Hepatocyte (in vitro differentiated cells): ENCODE measurements around the gene CEP135. TPM values are rescaled to one million over a fixed set of nuclear protein-coding genes. Genes with fewer than 3 reads are reported as not detected.

Experiments
- DNase-seq: peaks from one replicate; pipeline ENCODE4 v3.0.0-alpha.2; 2016; ENCODE audit warnings: low spot score
- H2AFZ ChIP-seq: fragments of 200-600 bp; sonication (generic); 2 replicates; pipeline ENCODE4 v1.6.0; 2016; ENCODE audit warnings: antibody characterized with exemption, mild to moderate bottlenecking
- H3K27ac ChIP-seq: fragments of 200-600 bp; sonication (generic); 2 replicates; pipeline ENCODE4 v1.5.1; 2016; ENCODE audit warnings: mild to moderate bottlenecking
- H3K27me3 ChIP-seq: fragments of 200-600 bp; sonication (generic); 2 replicates; pipeline ENCODE4 v1.6.1; 2016
- H3K36me3 ChIP-seq: fragments of 200-600 bp; sonication (generic); replicated peaks from 2 replicates; pipeline ENCODE4 v1.5.1; 2016; ENCODE audit warnings: low read depth; ENCODE audit not compliant: insufficient read depth
- H3K4me1 ChIP-seq: fragments of 200-600 bp; sonication (generic); 2 replicates; pipeline ENCODE4 v1.5.1; 2016; ENCODE audit warnings: mild to moderate bottlenecking, moderate library complexity; ENCODE audit not compliant: insufficient read depth
- H3K4me2 ChIP-seq: fragments of 200-600 bp; sonication (generic); 2 replicates; pipeline ENCODE4 v1.6.0; 2016
- H3K4me3 ChIP-seq: fragments of 200-600 bp; sonication (generic); 2 replicates; pipeline ENCODE4 v1.5.1; 2016; ENCODE audit warnings: mild to moderate bottlenecking
- H3K79me2 ChIP-seq: fragments of 200-600 bp; sonication (generic); 2 replicates; pipeline ENCODE4 v1.6.0; 2017; ENCODE audit warnings: mild to moderate bottlenecking
- H3K9me2 ChIP-seq: fragments of 200-600 bp; sonication (generic); replicated peaks from 2 replicates; pipeline ENCODE4 v1.6.0; 2017; ENCODE audit warnings: mild to moderate bottlenecking; ENCODE audit not compliant: insufficient read depth
- H3K9me3 ChIP-seq: fragments of 200-600 bp; sonication (generic); 2 replicates; pipeline ENCODE4 v1.5.1; 2016; ENCODE audit warnings: low read depth, mild to moderate bottlenecking
- H4K20me1 ChIP-seq: fragments of 200-600 bp; sonication (generic); 2 replicates; pipeline ENCODE4 v1.6.0; 2016; ENCODE audit warnings: mild to moderate bottlenecking; ENCODE audit not compliant: insufficient read depth, poor library complexity, severe bottlenecking
- CTCF ChIP-seq: fragments of 200-600 bp; sonication (generic); IDR thresholded peaks from 2 replicates; pipeline ENCODE4 v1.5.1; 2016; ENCODE audit warnings: antibody characterized with exemption, mild to moderate bottlenecking; ENCODE audit not compliant: poor library complexity
- EZH2 ChIP-seq: fragments of 200-600 bp; sonication (generic); IDR thresholded peaks from 2 replicates; pipeline ENCODE4 v1.6.1; 2016; ENCODE audit warnings: antibody characterized with exemption, mild to moderate bottlenecking, borderline replicate concordance
- EZH2phosphoT487 ChIP-seq: fragments of 200-600 bp; sonication (generic); IDR thresholded peaks from one replicate; pipeline ENCODE4 v1.6.1; 2018; ENCODE audit warnings: antibody characterized with exemption, mild to moderate bottlenecking, low read depth, moderate library complexity; ENCODE audit not compliant: unreplicated experiment, severe bottlenecking
- WGBS: methylation state at CpG from one replicate; pipeline ENCODE4 v1.1.6; 2016; ENCODE audit warnings: low lambda C conversion rate; ENCODE audit errors: missing lambda C conversion rate; 5-methylcytosine and 5-hydroxymethylcytosine counted together
- polyA plus RNA-seq: library from polyadenylated mRNA; unstranded; fragments of >200 nt; fragmentation: Nextera tagmentation; extraction: Ambion mirVana; gene quantifications from 2 replicates; pipeline ENCODE4 v1.2.1, GENCODE V29; 2016
- total RNA-seq: library from RNA; depleted of rRNA; stranded (reverse); fragments of >200 nt; gene quantifications from 2 replicates; pipeline ENCODE4 v1.2.3, GENCODE V29; 2014

CEP135 gene
- total and polyA plus RNA-seq, 2 experiments from 2014 or later, result 3.1 to 7.7 TPM

GRCh38 chr4:55982976-55983375, 34.2 kb downstream of the CEP135 start:
- no peaks in the 10 kb centered on the region for H4K20me1 ChIP-seq
- no peak overlapping the region for H3K4me2 ChIP-seq
- no peaks in the 10 kb centered on the region for H3K27me3 ChIP-seq
- H3K79me2 ChIP-seq, result no peaks in the 10 kb centered on the region
- H3K4me3 ChIP-seq, result no peak overlapping the region
- TF ChIP-seq CTCF (no peak), EZH2 (no peak), EZH2phosphoT487 (no peak)
- no peaks in the 10 kb centered on the region for H3K9me3 ChIP-seq
- no peak for DNase-seq
- H3K36me3 ChIP-seq, result no peaks in the 10 kb centered on the region
- no peak overlapping the region for H2AFZ ChIP-seq
- no peak overlapping the region for H3K27ac ChIP-seq
- no peaks in the 10 kb centered on the region for H3K9me2 ChIP-seq
- H3K4me1 ChIP-seq, result no peaks in the 10 kb centered on the region

DNA sequence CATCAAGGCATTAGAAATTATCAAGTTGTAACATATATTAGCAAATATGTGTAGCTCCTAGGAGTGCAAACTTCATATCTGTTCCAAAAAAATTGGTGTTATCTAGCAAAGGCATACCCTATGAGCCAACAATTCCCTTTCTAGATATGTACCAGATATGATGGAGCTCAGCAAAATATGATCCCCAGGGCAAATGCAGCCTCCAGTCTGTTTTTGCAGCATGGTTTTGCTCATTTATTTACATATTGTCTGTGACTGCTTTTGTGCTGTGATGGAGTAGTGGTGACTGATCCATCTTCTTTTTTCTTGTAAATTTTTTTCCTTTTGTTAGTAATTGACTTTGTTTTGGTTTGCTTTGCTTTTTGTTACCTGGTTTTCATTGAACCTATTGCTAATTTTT, 41.0 kb downstream of the CEP135 start:
- Histone ChIP-seq H3K4me2 (no peak overlapping the region), H3K79me2 (no peaks in the 10 kb centered on the region), H3K9me3 (no peaks in the 10 kb centered on the region), H4K20me1 (no peaks in the 10 kb centered on the region), H3K27ac (no peak overlapping the region), H3K4me1 (no peaks in the 10 kb centered on the region), H3K36me3 (no peaks in the 10 kb centered on the region), H3K4me3 (no peak overlapping the region), H3K27me3 (no peaks in the 10 kb centered on the region), H3K9me2 (no peaks in the 10 kb centered on the region), H2AFZ (no peak overlapping the region)
- no peak for TF ChIP-seq EZH2phosphoT487
- no peak for TF ChIP-seq CTCF
- no peak for TF ChIP-seq EZH2
- no peak for DNase-seq

DNA sequence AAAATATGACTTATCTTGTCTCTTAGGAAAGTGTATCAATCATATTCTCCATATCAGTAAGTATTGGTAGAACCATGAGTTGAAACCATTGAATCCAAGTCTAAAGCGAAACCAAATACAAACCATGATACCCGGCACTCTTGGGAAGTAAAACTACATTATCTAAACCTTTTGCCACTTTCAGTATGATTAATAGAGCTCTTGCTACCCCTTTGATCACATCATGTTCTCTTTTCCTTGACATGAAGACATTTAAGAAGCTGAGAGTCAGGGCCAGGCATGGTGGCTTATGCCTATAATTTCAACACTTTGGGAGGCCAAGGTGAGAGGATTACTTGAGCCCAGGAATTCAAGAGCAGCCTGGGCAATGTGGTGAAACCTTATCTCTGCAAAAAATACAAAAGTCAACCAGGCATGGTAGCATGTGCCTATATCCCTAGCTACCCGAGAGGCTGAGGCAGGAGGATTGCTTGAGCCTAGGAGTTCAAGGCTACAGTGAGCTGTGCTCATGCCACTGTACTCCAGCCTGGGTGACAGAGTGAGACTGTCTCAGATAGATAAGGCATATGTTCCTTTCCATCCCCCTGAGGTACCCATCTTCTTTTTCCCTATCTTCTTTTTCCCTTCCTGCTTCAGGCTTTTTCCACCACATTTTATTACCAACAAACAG, 45.4 kb downstream of the CEP135 start:
- no peak overlapping the region for H3K4me2 ChIP-seq
- H3K9me2 ChIP-seq, result no peaks in the 10 kb centered on the region
- no peak for DNase-seq
- H3K4me1 ChIP-seq, result no peaks in the 10 kb centered on the region
- no peak overlapping the region for H2AFZ ChIP-seq
- H3K27ac ChIP-seq, result no peak overlapping the region
- no peaks in the 10 kb centered on the region for H3K36me3 ChIP-seq
- H3K79me2 ChIP-seq, result no peaks in the 10 kb centered on the region
- TF ChIP-seq EZH2, result no peak
- no peak for TF ChIP-seq EZH2phosphoT487
- no peak for TF ChIP-seq CTCF
- no peaks in the 10 kb centered on the region for H3K27me3 ChIP-seq
- no peaks in the 10 kb centered on the region for H3K9me3 ChIP-seq
- WGBS, result 89% methylated on average over 3 of the region's 3 CpGs
- no peak overlapping the region for H3K4me3 ChIP-seq
- no peaks in the 10 kb centered on the region for H4K20me1 ChIP-seq

- Histone ChIP-seq H3K9me3 (no peaks in the 10 kb centered on the region), H3K27me3 (no peaks in the 10 kb centered on the region), H3K4me3 (no peak overlapping the region), H4K20me1 (no peaks in the 10 kb centered on the region), H3K9me2 (no peaks in the 10 kb centered on the region), H3K36me3 (no peaks in the 10 kb centered on the region), H2AFZ (no peak overlapping the region), H3K4me2 (no peak overlapping the region), H3K4me1 (no peaks in the 10 kb centered on the region), H3K27ac (no peak overlapping the region), H3K79me2 (no peaks in the 10 kb centered on the region)
- DNase-seq, result no peak
- 72% methylated on average over 2 of the region's 2 CpGs for WGBS
- TF ChIP-seq CTCF, result no peak
- no peak for TF ChIP-seq EZH2phosphoT487
- no peak for TF ChIP-seq EZH2
Measured at GRCh38 chr4:55996646-55997045, 47.9 kb downstream of the CEP135 start.
